H9 (cell line): ENCODE data around the gene SGIP1. TPM values are rescaled to one million over a fixed set of nuclear protein-coding genes. Genes with fewer than 3 reads are reported as not detected.

ENCODE experiments used
- DNase-seq: peaks from one replicate; pipeline ENCODE4 v3.0.0-alpha.2; 2017
- H2AFZ ChIP-seq: one replicate; pipeline ENCODE4 v1.6.1; 2013; ENCODE audit warnings: mild to moderate bottlenecking, low read length, control low read depth, moderate library complexity
- H2AK5ac ChIP-seq: 2 replicates; pipeline ENCODE4 v1.6.1; 2013; ENCODE audit warnings: low read length, control low read depth, mixed read lengths; ENCODE audit not compliant: insufficient read length
- H2BK120ac ChIP-seq: one replicate; pipeline ENCODE4 v1.6.1; 2013; ENCODE audit warnings: low read depth, mild to moderate bottlenecking, low read length, control low read depth, inconsistent platforms; ENCODE audit not compliant: poor library complexity, severe bottlenecking
- H2BK12ac ChIP-seq: 2 replicates; pipeline ENCODE4 v1.6.1; 2013; ENCODE audit warnings: low read length, control low read depth, mixed read lengths, low read depth; ENCODE audit not compliant: insufficient read length
- H2BK15ac ChIP-seq: 2 replicates; pipeline ENCODE4 v1.6.1; 2013; ENCODE audit warnings: low read depth, low read length, control low read depth
- H2BK20ac ChIP-seq: one replicate; pipeline ENCODE4 v1.6.1; 2013; ENCODE audit warnings: low read depth, mild to moderate bottlenecking, low read length, control low read depth, inconsistent platforms; ENCODE audit not compliant: poor library complexity, severe bottlenecking
- H2BK5ac ChIP-seq: 2 replicates; pipeline ENCODE4 v1.6.1; 2013; ENCODE audit warnings: low read length, control low read depth, mixed read lengths; ENCODE audit not compliant: insufficient read length
- H3K14ac ChIP-seq: 2 replicates; pipeline ENCODE4 v1.6.1; 2013; ENCODE audit warnings: low read length, control low read depth; ENCODE audit not compliant: insufficient read depth
- H3K18ac ChIP-seq: 2 replicates; pipeline ENCODE4 v1.6.1; 2013; ENCODE audit warnings: low read depth, mild to moderate bottlenecking, mixed read lengths, low read length, control low read depth; ENCODE audit not compliant: insufficient read length
- H3K23ac ChIP-seq: 2 replicates; pipeline ENCODE4 v1.6.1; 2013; ENCODE audit warnings: low read length, control low read depth, mixed read lengths, low read depth; ENCODE audit not compliant: insufficient read length
- H3K23me2 ChIP-seq: 2 replicates; pipeline ENCODE4 v1.6.1; 2013; ENCODE audit warnings: low read depth, mild to moderate bottlenecking, mixed read lengths, low read length, control low read depth; ENCODE audit not compliant: insufficient read length, poor library complexity, severe bottlenecking
- H3K27ac ChIP-seq: 2 replicates; pipeline ENCODE4 v1.5.1; 2013; ENCODE audit warnings: low read length, control low read depth, mixed read lengths, low read depth; ENCODE audit not compliant: insufficient read length
- H3K27me3 ChIP-seq: 2 replicates; pipeline ENCODE4 v1.6.1; 2013; ENCODE audit warnings: low read length, control low read depth, inconsistent platforms; ENCODE audit not compliant: insufficient read depth
- H3K4ac ChIP-seq: 2 replicates; pipeline ENCODE4 v1.6.1; 2013; ENCODE audit warnings: low read depth, mild to moderate bottlenecking, control low read depth, inconsistent platforms, low read length, moderate library complexity
- H3K4me1 ChIP-seq: 2 replicates; pipeline ENCODE4 v1.6.1; 2013; ENCODE audit warnings: low read length, control low read depth, inconsistent platforms; ENCODE audit not compliant: insufficient read depth
- H3K4me2 ChIP-seq: 2 replicates; pipeline ENCODE4 v1.6.1; 2013; ENCODE audit warnings: low read length, control low read depth, mixed read lengths; ENCODE audit not compliant: insufficient read length, insufficient read depth
- H3K56ac ChIP-seq: 2 replicates; pipeline ENCODE4 v1.6.1; 2013; ENCODE audit warnings: low read depth, mild to moderate bottlenecking, mixed read lengths, low read length, control low read depth; ENCODE audit not compliant: insufficient read length
- H3K79me1 ChIP-seq: 2 replicates; pipeline ENCODE4 v1.6.1; 2013; ENCODE audit warnings: low read depth, mild to moderate bottlenecking, moderate library complexity, low read length, control low read depth, inconsistent platforms; ENCODE audit not compliant: insufficient read depth, poor library complexity, severe bottlenecking
- H3K79me2 ChIP-seq: 2 replicates; pipeline ENCODE4 v1.6.1; 2013; ENCODE audit warnings: low read length, control low read depth, inconsistent platforms; ENCODE audit not compliant: insufficient read depth
- H3K9ac ChIP-seq: 2 replicates; pipeline ENCODE4 v1.6.1; 2013; ENCODE audit warnings: low read length, control low read depth, mixed read lengths; ENCODE audit not compliant: insufficient read length; ENCODE audit errors: extremely low read depth
- H3K9me3 ChIP-seq: one replicate; pipeline ENCODE4 v1.6.1; 2013; ENCODE audit warnings: low read depth, low read length, inconsistent platforms; ENCODE audit not compliant: control insufficient read depth
- H3T11ph ChIP-seq: one replicate; pipeline ENCODE4 v1.6.1; 2013; ENCODE audit warnings: mild to moderate bottlenecking, low read length, control low read depth, inconsistent platforms
- H4K20me1 ChIP-seq: one replicate; pipeline ENCODE4 v1.6.1; 2013; ENCODE audit not compliant: control insufficient read depth, insufficient read length, insufficient read depth
- H4K5ac ChIP-seq: 2 replicates; pipeline ENCODE4 v1.6.1; 2013; ENCODE audit warnings: low read depth, mild to moderate bottlenecking, mixed read lengths, low read length, control low read depth; ENCODE audit not compliant: insufficient read length
- H4K8ac ChIP-seq: replicated peaks from 2 replicates; pipeline ENCODE4 v1.6.1; 2013; ENCODE audit warnings: low read length, control low read depth, mixed read lengths, low read depth; ENCODE audit not compliant: insufficient read length
- H4K91ac ChIP-seq: 2 replicates; pipeline ENCODE4 v1.6.1; 2013; ENCODE audit warnings: low read depth, mild to moderate bottlenecking, moderate library complexity, mixed read lengths, low read length, control low read depth; ENCODE audit not compliant: insufficient read length
- H3K27ac Mint-ChIP-seq, 3 experiments: 2 replicates in 2 of 3; 3 replicates in 1 of 3; pipeline ENCODE4 v1.8.0; 2020 to 2021; ENCODE audit warnings: mixed read lengths in 3 of 3, mild to moderate bottlenecking in 1 of 3, moderate library complexity in 1 of 3
- H3K27me3 Mint-ChIP-seq: 2 replicates; pipeline ENCODE4 v1.8.0; 2021; ENCODE audit warnings: low read depth, mild to moderate bottlenecking, moderate library complexity, mixed read lengths
- H3K36me3 Mint-ChIP-seq, 3 experiments: 2 replicates in 2 of 3; 3 replicates in 1 of 3; pipeline ENCODE4 v1.8.0; 2020 to 2021; ENCODE audit warnings: low read depth in 3 of 3, mixed read lengths in 3 of 3; ENCODE audit not compliant: insufficient read depth in 1 of 3
- H3K4me1 Mint-ChIP-seq, 2 experiments: 2 replicates each; pipeline ENCODE4 v1.8.0; 2020; ENCODE audit warnings: mixed read lengths in 2 of 2
- H3K4me3 Mint-ChIP-seq, 2 experiments: 2 replicates in 1 of 2; 3 replicates in 1 of 2; pipeline ENCODE4 v1.8.0; 2020 to 2021; ENCODE audit warnings: mild to moderate bottlenecking in 2 of 2, mixed read lengths in 2 of 2, moderate library complexity in 1 of 2
- H3K9me3 Mint-ChIP-seq, 2 experiments: 2 replicates in 1 of 2; 3 replicates in 1 of 2; pipeline ENCODE4 v1.8.0; 2020; ENCODE audit warnings: mild to moderate bottlenecking in 2 of 2, mixed read lengths in 2 of 2, moderate library complexity in 1 of 2
- CTCF ChIP-seq: fragments of 200-600 bp; sonication (generic); conservative IDR thresholded peaks from 3 replicates; pipeline ENCODE4 v1.8.0; 2021; ENCODE audit warnings: antibody characterized with exemption, mild to moderate bottlenecking
- WGBS: extraction: QIAGEN DNeasy Blood & Tissue Kit; methylation state at CpG from one replicate; pipeline ENCODE4 v1.1.7; 2013; ENCODE audit warnings: missing lambda C conversion rate, low lambda C conversion rate, mixed read lengths; ENCODE audit not compliant: insufficient read length; ENCODE audit errors: extremely low coverage; 5-methylcytosine and 5-hydroxymethylcytosine counted together
- total RNA-seq: library from RNA; stranded (reverse); gene quantifications from 2 replicates; pipeline ENCODE4 v1.2.1, GENCODE V29; 2021

SGIP1 gene
- total RNA-seq, 1 experiment from 2014 or later: 1.5 TPM

GRCh38 chr1:66503841-66504470, 30.0 kb upstream of the SGIP1 start:
- Histone ChIP-seq H3K23me2 (no peaks in the 10 kb centered on the region), H4K8ac (no peak overlapping the region), H3K14ac (no peak overlapping the region), H2BK20ac (no peak overlapping the region), H4K5ac (no peak overlapping the region), H2BK15ac (no peak overlapping the region), H3K4me1 (no peaks in the 10 kb centered on the region), H3K23ac (no peak overlapping the region), H3K79me2 (no peaks in the 10 kb centered on the region), H3K27me3 (no peaks in the 10 kb centered on the region), H2BK5ac (no peak overlapping the region), H3K27ac (no peak overlapping the region), H2BK12ac (no peak overlapping the region), H4K20me1 (no peaks in the 10 kb centered on the region), H3K79me1 (no peaks in the 10 kb centered on the region), H3K18ac (no peak overlapping the region), H3K4me2 (no peak overlapping the region), H2BK120ac (no peak overlapping the region), H2AFZ (no peak overlapping the region), H3K9me3 (no peaks in the 10 kb centered on the region), H4K91ac (no peak overlapping the region), H3K56ac (no peak overlapping the region), H2AK5ac (no peak overlapping the region), H3K9ac (no peak overlapping the region), H3T11ph (no peak overlapping the region), H3K4ac (no peak overlapping the region)
- Mint-ChIP-seq H3K4me3 (no peak overlapping the region), H3K27me3 (no peaks in the 10 kb centered on the region), H3K9me3 (no peaks in the 10 kb centered on the region), H3K4me1 (peaks cover 3 to 5% of the 10 kb centered on the region in 2 experiments; a peak in 3 of 4 replicates), H3K36me3 (no peaks in the 10 kb centered on the region), H3K27ac (no peak overlapping the region)
- DNase-seq: peak; percentile 58
- TF ChIP-seq CTCF: peak; percentile 84
- no CpG with 5 or more reads among the region's 3 CpGs for WGBS
